ENCODE results near the gene DNAJC17. TPM values are rescaled to one million over a fixed set of nuclear protein-coding genes. Genes with fewer than 3 reads are reported as not detected.

DNAJC17 gene
- total RNA-seq, 1 experiment from 2014 or later, result 39.3 TPM

GRCh38 chr15:40821195-40821594 is 13.9 kb upstream of the DNAJC17 start:
- ATAC-seq (no peak), DNase-seq (ENCODE audit: low read depth, low spot score) (no peak)
- H3K9me3 ChIP-seq (ENCODE audit: control insufficient read depth, insufficient read depth, low read depth, low read length), result no peaks in the 10 kb centered on the region
- TF ChIP-seq SIN3A (IDR thresholded peaks at IDR 0.05; ENCODE audit: borderline replicate concordance, insufficient read depth, low read depth, low read length), result no peak
- TF ChIP-seq REST (IDR thresholded peaks at IDR 0.05; ENCODE audit: insufficient read depth in 1 of 2, low read depth in 2 of 2, low read length in 1 of 2), result no peak
- TF ChIP-seq POLR2AphosphoS5 (IDR thresholded peaks at IDR 0.05; ENCODE audit: low read depth, low read length), result no peak
- TF ChIP-seq, protein P1, sequence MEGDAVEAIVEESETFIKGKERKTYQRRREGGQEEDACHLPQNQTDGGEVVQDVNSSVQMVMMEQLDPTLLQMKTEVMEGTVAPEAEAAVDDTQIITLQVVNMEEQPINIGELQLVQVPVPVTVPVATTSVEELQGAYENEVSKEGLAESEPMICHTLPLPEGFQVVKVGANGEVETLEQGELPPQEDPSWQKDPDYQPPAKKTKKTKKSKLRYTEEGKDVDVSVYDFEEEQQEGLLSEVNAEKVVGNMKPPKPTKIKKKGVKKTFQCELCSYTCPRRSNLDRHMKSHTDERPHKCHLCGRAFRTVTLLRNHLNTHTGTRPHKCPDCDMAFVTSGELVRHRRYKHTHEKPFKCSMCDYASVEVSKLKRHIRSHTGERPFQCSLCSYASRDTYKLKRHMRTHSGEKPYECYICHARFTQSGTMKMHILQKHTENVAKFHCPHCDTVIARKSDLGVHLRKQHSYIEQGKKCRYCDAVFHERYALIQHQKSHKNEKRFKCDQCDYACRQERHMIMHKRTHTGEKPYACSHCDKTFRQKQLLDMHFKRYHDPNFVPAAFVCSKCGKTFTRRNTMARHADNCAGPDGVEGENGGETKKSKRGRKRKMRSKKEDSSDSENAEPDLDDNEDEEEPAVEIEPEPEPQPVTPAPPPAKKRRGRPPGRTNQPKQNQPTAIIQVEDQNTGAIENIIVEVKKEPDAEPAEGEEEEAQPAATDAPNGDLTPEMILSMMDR (IDR thresholded peaks at IDR 0.05), result no peak
- TF ChIP-seq TCF7L2 (IDR thresholded peaks at IDR 0.05; ENCODE audit: low read depth, low read length), result no peak
- H3K27ac ChIP-seq (ENCODE audit: low read length), result no peak overlapping the region
- no TSS peak for BruUV-seq (replicated peaks)
- intact Hi-C loops (cut with micrococcal nuclease; ENCODE audit: unreplicated experiment) (no loop called here), in situ Hi-C loops (cut with HindIII; ENCODE audit: low pct_unique_long_range_greater_than_20kb, low sequenced_read_pairs) (no loop called here)
- no peaks in the 10 kb centered on the region for H3K27me3 ChIP-seq (ENCODE audit: control insufficient read depth, insufficient read depth, low read length)
- H3K36me3 ChIP-seq (ENCODE audit: control insufficient read depth, insufficient read depth, low read length), result no peaks in the 10 kb centered on the region
- no peak overlapping the region for H3K4me3 ChIP-seq (ENCODE audit: low read depth in 2 of 2, low read length in 2 of 2)
- ChIA-PET POLR2A (no interaction called here), CTCF (no interaction called here)
- peaks cover 20% of the 10 kb centered on the region for H3K4me1 ChIP-seq (ENCODE audit: control insufficient read depth, insufficient read depth, low read length)

- in situ Hi-C loops (cut with HindIII; ENCODE audit: low pct_unique_long_range_greater_than_20kb, low sequenced_read_pairs), result no loop called here
- BruUV-seq (replicated peaks), result no TSS peak
- ChIA-PET CTCF (no interaction called here), POLR2A (interaction anchor here (0.7 kb wide), 1 partner anchor 11 kb away, joined by 7 read pairs; no protein-coding TSS in a partner anchor)
- TF ChIP-seq POLR2AphosphoS5 (IDR thresholded peaks at IDR 0.05; ENCODE audit: low read depth, low read length) (no peak), TCF7L2 (IDR thresholded peaks at IDR 0.05; ENCODE audit: low read depth, low read length) (no peak), SIN3A (IDR thresholded peaks at IDR 0.05; ENCODE audit: borderline replicate concordance, insufficient read depth, low read depth, low read length) (no peak), REST (IDR thresholded peaks at IDR 0.05; ENCODE audit: insufficient read depth in 1 of 2, low read depth in 2 of 2, low read length in 1 of 2) (no peak)
- TF ChIP-seq, protein P1 (IDR thresholded peaks at IDR 0.05), result no peak
- Histone ChIP-seq H3K27me3 (ENCODE audit: control insufficient read depth, insufficient read depth, low read length) (no peaks in the 10 kb centered on the region), H3K4me1 (ENCODE audit: control insufficient read depth, insufficient read depth, low read length) (peaks cover 10% of the 10 kb centered on the region), H3K9me3 (ENCODE audit: control insufficient read depth, insufficient read depth, low read depth, low read length) (no peaks in the 10 kb centered on the region), H3K36me3 (ENCODE audit: control insufficient read depth, insufficient read depth, low read length) (no peaks in the 10 kb centered on the region), H3K27ac (ENCODE audit: low read length) (no peak overlapping the region), H3K4me3 (ENCODE audit: low read depth in 2 of 2, low read length in 2 of 2) (no peak overlapping the region)
- intact Hi-C loops (cut with micrococcal nuclease; ENCODE audit: unreplicated experiment), result no loop called here
- DNase-seq (ENCODE audit: low read depth, low spot score) (no peak), ATAC-seq (no peak)
These were observed 11.8 kb upstream of the DNAJC17 start for GRCh38 chr15:40819048-40819447.
